Measurements from ENCODE around the gene CEBPZOS. TPM values are rescaled to one million over a fixed set of nuclear protein-coding genes. Genes with fewer than 3 reads are reported as not detected.
"Not testable (repeated sequence)": the region's sequence is repeated elsewhere in the genome, so short reads cannot be mapped to it uniquely, and the experiment has no call there.

CEBPZOS gene
- total and polyA plus RNA-seq, 2 donors (not counting 1 experiment from before 2014, with no cell fraction given), result 16.8 to 50.0 TPM

- Histone ChIP-seq H3K27ac (ENCODE audit: insufficient read depth, low read length) (no peak overlapping the region), H3K4me1 (ENCODE audit: control insufficient read depth, extremely low read depth, insufficient read depth, low read length) (no peaks in the 10 kb centered on the region), H3K9me3 (ENCODE audit: control insufficient read depth, insufficient read depth, low read depth, low read length) (no peaks in the 10 kb centered on the region), H2AFZ (ENCODE audit: low read length) (no peak overlapping the region), H3K36me3 (ENCODE audit: control insufficient read depth, insufficient read depth, low read length) (peaks cover 1% of the 10 kb centered on the region), H3K9ac (ENCODE audit: insufficient read depth, low read length) (no peak overlapping the region), H4K20me1 (ENCODE audit: control insufficient read depth, extremely low read depth, insufficient read depth, low read length) (no peaks in the 10 kb centered on the region), H3K79me2 (ENCODE audit: control insufficient read depth, insufficient read depth, low read length) (no peaks in the 10 kb centered on the region), H3K4me3 (replicated peaks in 1 of 4; ENCODE audit: control extremely low read depth in 1 of 4, insufficient read depth in 1 of 4, low read depth in 3 of 4, low read length in 4 of 4) (no peak overlapping the region), H3K27me3 (ENCODE audit: control insufficient read depth, insufficient read depth, low read length) (no peaks in the 10 kb centered on the region), H3K4me2 (ENCODE audit: extremely low read depth, insufficient read depth, low read length) (no peak overlapping the region)
- TF ChIP-seq CTCF (conservative IDR thresholded peaks at IDR 0.05 in 1 of 2, IDR thresholded peaks at IDR 0.05 in 1 of 2; ENCODE audit: low read depth in 1 of 2, low read length in 2 of 2), result no peak
- no peak for TF ChIP-seq EZH2 (IDR thresholded peaks at IDR 0.05; ENCODE audit: low read length, missing control alignments)
- no peak for DNase-seq (ENCODE audit: low read depth in 2 of 2)
Measured at GRCh38 chr2:37219046-37219445, 22.8 kb downstream of the CEBPZOS start.

- peaks cover 6% of the 10 kb centered on the region for H3K36me3 ChIP-seq (ENCODE audit: control insufficient read depth, insufficient read depth, low read length)
- peaks cover 18% of the 10 kb centered on the region for H3K79me2 ChIP-seq (ENCODE audit: control insufficient read depth, insufficient read depth, low read length)
- H2AFZ ChIP-seq (ENCODE audit: low read length), result no peak overlapping the region
- H3K4me1 ChIP-seq (ENCODE audit: control insufficient read depth, extremely low read depth, insufficient read depth, low read length), result no peaks in the 10 kb centered on the region
- no peak for TF ChIP-seq EZH2 (IDR thresholded peaks at IDR 0.05; ENCODE audit: low read length, missing control alignments)
- TF ChIP-seq CTCF (conservative IDR thresholded peaks at IDR 0.05 in 1 of 2, IDR thresholded peaks at IDR 0.05 in 1 of 2; ENCODE audit: low read depth in 1 of 2, low read length in 2 of 2), result no peak
- H3K4me2 ChIP-seq (ENCODE audit: extremely low read depth, insufficient read depth, low read length), result no peak overlapping the region
- H3K9ac ChIP-seq (ENCODE audit: insufficient read depth, low read length), result no peak overlapping the region
- DNase-seq (ENCODE audit: low read depth in 2 of 2), result no peak
- H3K27ac ChIP-seq (ENCODE audit: insufficient read depth, low read length), result no peak overlapping the region
- H4K20me1 ChIP-seq (ENCODE audit: control insufficient read depth, extremely low read depth, insufficient read depth, low read length), result no peaks in the 10 kb centered on the region
- no peak overlapping the region for H3K4me3 ChIP-seq (replicated peaks in 1 of 4; ENCODE audit: control extremely low read depth in 1 of 4, insufficient read depth in 1 of 4, low read depth in 3 of 4, low read length in 4 of 4)
- no peaks in the 10 kb centered on the region for H3K9me3 ChIP-seq (ENCODE audit: control insufficient read depth, insufficient read depth, low read depth, low read length)
- H3K27me3 ChIP-seq (ENCODE audit: control insufficient read depth, insufficient read depth, low read length), result no peaks in the 10 kb centered on the region
Measured at GRCh38 chr2:37223131-37223530, 26.8 kb downstream of the CEBPZOS start.

- Histone ChIP-seq H4K20me1 (ENCODE audit: control insufficient read depth, extremely low read depth, insufficient read depth, low read length) (no peaks in the 10 kb centered on the region), H3K9ac (ENCODE audit: insufficient read depth, low read length) (no peak overlapping the region), H2AFZ (ENCODE audit: low read length) (no peak overlapping the region), H3K9me3 (ENCODE audit: control insufficient read depth, insufficient read depth, low read depth, low read length) (no peaks in the 10 kb centered on the region), H3K4me1 (ENCODE audit: control insufficient read depth, extremely low read depth, insufficient read depth, low read length) (no peaks in the 10 kb centered on the region), H3K79me2 (ENCODE audit: control insufficient read depth, insufficient read depth, low read length) (peaks cover 27% of the 10 kb centered on the region), H3K36me3 (ENCODE audit: control insufficient read depth, insufficient read depth, low read length) (peaks cover 12% of the 10 kb centered on the region), H3K27me3 (ENCODE audit: control insufficient read depth, insufficient read depth, low read length) (no peaks in the 10 kb centered on the region), H3K4me3 (replicated peaks in 1 of 4; ENCODE audit: control extremely low read depth in 1 of 4, insufficient read depth in 1 of 4, low read depth in 3 of 4, low read length in 4 of 4) (no peak overlapping the region), H3K4me2 (ENCODE audit: extremely low read depth, insufficient read depth, low read length) (no peak overlapping the region), H3K27ac (ENCODE audit: insufficient read depth, low read length) (no peak overlapping the region)
- no peak for DNase-seq (ENCODE audit: low read depth in 2 of 2)
- TF ChIP-seq EZH2 (IDR thresholded peaks at IDR 0.05; ENCODE audit: low read length, missing control alignments), result no peak
Measured at GRCh38 chr2:37224063-37224462, 27.8 kb downstream of the CEBPZOS start.

- H3K36me3 ChIP-seq (ENCODE audit: control insufficient read depth, insufficient read depth, low read length), result peaks cover 12% of the 10 kb centered on the region
- not testable (repeated sequence) for H4K20me1 ChIP-seq (ENCODE audit: control insufficient read depth, extremely low read depth, insufficient read depth, low read length); H3K4me1 ChIP-seq (ENCODE audit: control insufficient read depth, extremely low read depth, insufficient read depth, low read length); H3K4me3 ChIP-seq (replicated peaks in 1 of 4; ENCODE audit: control extremely low read depth in 1 of 4, insufficient read depth in 1 of 4, low read depth in 3 of 4, low read length in 4 of 4); H3K4me2 ChIP-seq (ENCODE audit: extremely low read depth, insufficient read depth, low read length); H3K9ac ChIP-seq (ENCODE audit: insufficient read depth, low read length); H3K27ac ChIP-seq (ENCODE audit: insufficient read depth, low read length); H3K27me3 ChIP-seq (ENCODE audit: control insufficient read depth, insufficient read depth, low read length); DNase-seq (ENCODE audit: low read depth in 2 of 2); H3K9me3 ChIP-seq (ENCODE audit: control insufficient read depth, insufficient read depth, low read depth, low read length); H2AFZ ChIP-seq (ENCODE audit: low read length)
- H3K79me2 ChIP-seq (ENCODE audit: control insufficient read depth, insufficient read depth, low read length), result peaks cover 38% of the 10 kb centered on the region
Measured at GRCh38 chr2:37225129-37225528, 28.8 kb downstream of the CEBPZOS start.

Data from fibroblast of lung (primary cell).